Neural progenitor cell (in vitro differentiated cells): ENCODE results near the gene BBX.

Experiments
- CTCF ChIP-seq: fragments of 200-600 bp; sonication (generic); IDR thresholded peaks from 2 replicates; pipeline ENCODE4 v1.5.1; 2017; ENCODE audit warnings: antibody characterized with exemption, mild to moderate bottlenecking
- EZH2 ChIP-seq: fragments of 200-600 bp; sonication (generic); IDR thresholded peaks from 2 replicates; pipeline ENCODE4 v1.6.1; 2017; ENCODE audit warnings: antibody characterized with exemption, mild to moderate bottlenecking, moderate library complexity
- EZH2phosphoT487 ChIP-seq: fragments of 200-600 bp; sonication (generic); IDR thresholded peaks from 2 replicates; pipeline ENCODE4 v1.6.1; 2017; ENCODE audit warnings: antibody characterized with exemption

- TF ChIP-seq CTCF (no peak), EZH2 (no peak), EZH2phosphoT487 (no peak)
These were observed 322.9 kb downstream of the BBX start for GRCh38 chr3:107845380-107846278.
